HEK293T (cell line): ENCODE measurements around the gene ATXN8OS.

Experiments used
- BHLHE40 ChIP-seq: fragments of 450-650 bp; IDR thresholded peaks from 2 replicates; pipeline ENCODE4 v1.6.1; 2016; ENCODE audit warnings: mild to moderate bottlenecking, moderate library complexity, borderline replicate concordance
- FOXA1 ChIP-seq: fragments of 450-650 bp; IDR thresholded peaks from 2 replicates; pipeline ENCODE4 v1.6.1; 2016; ENCODE audit warnings: mild to moderate bottlenecking
- FOXK2 ChIP-seq: fragments of 450-650 bp; IDR thresholded peaks from 2 replicates; pipeline ENCODE4 v1.6.1; 2016; ENCODE audit warnings: mild to moderate bottlenecking
- FOXM1 ChIP-seq: fragments of 450-650 bp; IDR thresholded peaks from 2 replicates; pipeline ENCODE4 v1.6.1; 2017; ENCODE audit warnings: mild to moderate bottlenecking, borderline replicate concordance
- HDGF ChIP-seq: fragments of 450-650 bp; IDR thresholded peaks from 2 replicates; pipeline ENCODE4 v1.6.1; 2017; ENCODE audit warnings: antibody characterized with exemption, borderline replicate concordance
- L3MBTL2 ChIP-seq: fragments of 450-650 bp; conservative IDR thresholded peaks from 2 replicates; pipeline ENCODE4 v1.6.1; 2016; ENCODE audit warnings: mild to moderate bottlenecking
- LEF1 ChIP-seq: fragments of 450-650 bp; IDR thresholded peaks from 2 replicates; pipeline ENCODE4 v1.6.1; 2017; ENCODE audit warnings: mild to moderate bottlenecking, borderline replicate concordance
- SP1 ChIP-seq: fragments of 450-650 bp; IDR thresholded peaks from 2 replicates; pipeline ENCODE4 v1.6.1; 2017
- SUZ12 ChIP-seq: fragments of 450-650 bp; IDR thresholded peaks from 2 replicates; pipeline ENCODE4 v1.6.1; 2016; ENCODE audit warnings: mild to moderate bottlenecking
- TARDBP ChIP-seq: fragments of 450-650 bp; IDR thresholded peaks from 2 replicates; pipeline ENCODE4 v1.6.1; 2016
- ZNF384 ChIP-seq: fragments of 450-650 bp; IDR thresholded peaks from 2 replicates; pipeline ENCODE4 v1.6.1; 2016
- TF ChIP-seq, protein P1 (sequence below): fragments of 450-650 bp; IDR thresholded peaks from 2 replicates; pipeline ENCODE4 v1.6.1; 2016

DNA sequence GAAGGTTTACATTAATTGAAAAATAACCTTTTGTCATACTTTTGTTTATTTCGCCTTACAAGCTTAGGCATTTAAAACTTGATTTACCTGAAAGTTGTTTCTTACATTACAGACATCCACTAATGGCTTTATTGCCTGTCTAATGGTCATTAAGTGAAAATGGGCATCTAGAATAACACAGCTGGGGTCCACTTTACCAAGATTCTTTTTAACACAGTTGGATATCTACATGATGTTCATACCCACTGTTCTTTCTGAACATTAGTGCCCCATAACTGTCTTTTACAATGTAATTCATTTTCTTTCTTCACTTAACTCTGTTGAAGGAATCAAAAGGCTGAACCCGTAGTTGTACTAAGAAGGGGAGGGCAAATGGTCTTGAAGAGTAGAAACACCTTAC lies 20.5 kb downstream of the ATXN8OS start:
- TF ChIP-seq SUZ12: no peak
- TF ChIP-seq LEF1: no peak
- no peak for TF ChIP-seq SP1
- no peak for TF ChIP-seq HDGF
- no peak for TF ChIP-seq FOXA1
- TF ChIP-seq ZNF384: no peak
- TF ChIP-seq, protein P1, sequence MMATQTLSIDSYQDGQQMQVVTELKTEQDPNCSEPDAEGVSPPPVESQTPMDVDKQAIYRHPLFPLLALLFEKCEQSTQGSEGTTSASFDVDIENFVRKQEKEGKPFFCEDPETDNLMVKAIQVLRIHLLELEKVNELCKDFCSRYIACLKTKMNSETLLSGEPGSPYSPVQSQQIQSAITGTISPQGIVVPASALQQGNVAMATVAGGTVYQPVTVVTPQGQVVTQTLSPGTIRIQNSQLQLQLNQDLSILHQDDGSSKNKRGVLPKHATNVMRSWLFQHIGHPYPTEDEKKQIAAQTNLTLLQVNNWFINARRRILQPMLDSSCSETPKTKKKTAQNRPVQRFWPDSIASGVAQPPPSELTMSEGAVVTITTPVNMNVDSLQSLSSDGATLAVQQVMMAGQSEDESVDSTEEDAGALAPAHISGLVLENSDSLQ: peak; percentile 67
- no peak for TF ChIP-seq L3MBTL2
- no peak for TF ChIP-seq TARDBP
- no peak for TF ChIP-seq FOXM1
- TF ChIP-seq BHLHE40: no peak
- TF ChIP-seq FOXK2: no peak
